Stimulated activated CD4-positive, alpha-beta T cell treated with anti-CD3 and anti-CD28 coated beads, Interleukin-15, amount 100 ng/mL, for 48 hours (primary cell): Measurements from ENCODE around the gene HPDL.
"Not testable (repeated sequence)": the region's sequence is repeated elsewhere in the genome, so short reads cannot be mapped to it uniquely, and the experiment has no call there.

Experiments
- DNase-seq, 2 donors: peaks; one replicate each; pipeline ENCODE4 v3.0.0-alpha.2; 2020; ENCODE audit warnings: low read depth in 2 of 2

Gene HPDL

GRCh38 chr1:45351508-45351907, 24.8 kb downstream of the HPDL start:
- no peak for DNase-seq

GRCh38 chr1:45353685-45354084, 27.0 kb downstream of the HPDL start:
- no peak for DNase-seq

GRCh38 chr1:45354838-45355237, 28.1 kb downstream of the HPDL start:
- no peak for DNase-seq

- no peak for DNase-seq
Measured at GRCh38 chr1:45355683-45356082, 29.0 kb downstream of the HPDL start.

GRCh38 chr1:45356186-45356585, 29.5 kb downstream of the HPDL start:
- DNase-seq, result no peak

- peak in 1 of 2 donors; percentile 45 for DNase-seq
Measured at GRCh38 chr1:45359882-45360513, 33.3 kb downstream of the HPDL start.

GRCh38 chr1:45360981-45361380, 34.3 kb downstream of the HPDL start:
- DNase-seq, result not testable (repeated sequence)

- no peak for DNase-seq
Measured at GRCh38 chr1:45364294-45364693, 37.6 kb downstream of the HPDL start.

GRCh38 chr1:45365051-45365450, 38.4 kb downstream of the HPDL start:
- no peak for DNase-seq

- DNase-seq, result no peak
Measured at GRCh38 chr1:45370575-45370974, 43.9 kb downstream of the HPDL start.

GRCh38 chr1:45373573-45373972, 46.9 kb downstream of the HPDL start:
- no peak for DNase-seq

- DNase-seq, result no peak
Measured at GRCh38 chr1:45375104-45376090, 48.7 kb downstream of the HPDL start.

GRCh38 chr1:45378184-45378583, 51.5 kb downstream of the HPDL start:
- no peak for DNase-seq
